ENCODE measurements around the gene KIF16B.
"Not testable (repeated sequence)": the region's sequence is repeated elsewhere in the genome, so short reads cannot be mapped to it uniquely, and the experiment has no call there.

KIF16B gene

DNA sequence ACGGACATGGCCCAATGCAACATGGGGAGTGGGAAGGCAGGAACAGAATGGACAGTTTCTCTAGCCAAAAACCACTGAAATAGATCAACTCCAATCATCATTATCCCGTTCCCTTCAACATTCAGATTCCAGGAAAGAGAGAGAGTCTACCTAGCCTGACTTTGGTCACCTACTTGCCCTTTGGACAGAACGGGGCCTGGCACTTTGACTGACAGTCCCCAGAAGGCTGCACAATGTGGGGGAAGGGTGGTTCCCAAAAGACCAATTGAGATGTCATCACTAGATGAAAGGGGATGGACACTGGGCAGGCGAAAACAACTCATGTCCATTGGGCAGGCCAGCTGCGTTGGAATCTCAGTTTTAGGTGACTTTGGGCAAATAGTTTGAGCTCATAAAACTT, 15.0 kb upstream of the KIF16B start:
- no peak for DNase-seq

DNA sequence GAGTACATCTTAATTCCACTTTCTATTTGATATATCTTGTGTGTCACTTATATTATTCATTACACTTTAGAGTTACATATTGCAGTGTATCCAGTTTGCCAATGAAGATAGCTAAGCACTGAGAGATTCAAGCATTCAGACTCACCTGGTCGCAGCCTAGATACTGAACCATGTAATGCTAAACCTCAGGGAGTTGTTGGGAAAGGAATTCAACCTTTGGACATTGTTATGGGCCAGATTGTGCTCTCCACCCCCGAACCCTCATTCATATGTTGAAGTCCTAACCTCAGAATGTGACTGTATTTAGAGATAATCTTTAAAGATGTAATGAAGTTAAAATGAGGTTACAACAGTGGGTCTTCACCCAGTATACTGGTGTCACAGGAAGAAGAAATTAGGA, 13.8 kb upstream of the KIF16B start:
- DNase-seq, result no peak

DNA sequence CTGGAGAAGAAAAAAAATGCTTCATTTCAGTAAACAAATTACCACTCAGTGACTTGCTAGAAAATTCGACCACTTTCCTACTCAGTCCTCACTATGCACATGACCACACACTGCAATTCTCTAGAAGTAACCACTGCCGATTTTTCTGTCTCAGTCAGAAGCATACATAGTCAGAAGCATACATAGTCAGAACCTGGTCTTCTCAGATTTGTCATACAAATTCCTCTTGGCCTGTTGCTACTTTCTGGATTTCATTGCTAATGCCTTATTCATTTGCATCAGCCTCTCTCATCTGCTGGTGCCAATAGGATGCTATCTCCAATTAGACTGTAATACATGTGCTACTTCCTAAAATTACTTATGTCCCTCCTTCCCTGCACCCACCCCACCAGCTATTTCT, 10.2 kb upstream of the KIF16B start:
- no peak for DNase-seq

DNA sequence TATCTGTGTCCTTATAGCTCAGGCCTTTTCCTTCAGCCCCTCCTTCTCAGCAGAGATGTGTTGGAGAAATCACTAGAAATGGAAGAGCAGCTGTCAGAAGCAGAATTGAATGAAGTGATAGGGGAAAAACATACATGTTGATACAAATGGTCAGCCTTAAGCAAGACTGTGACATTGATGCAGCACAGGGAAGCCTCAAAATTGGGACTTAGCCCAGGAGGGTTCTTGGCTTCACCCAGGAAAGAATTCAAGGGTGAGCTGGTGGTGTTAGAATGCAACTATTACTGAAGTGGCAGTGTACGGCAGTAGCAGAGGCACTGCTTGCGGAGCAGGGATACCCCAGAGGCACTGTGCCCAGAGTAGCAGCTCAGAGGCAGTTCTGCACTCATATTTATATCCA, 8.0 kb upstream of the KIF16B start:
- no peak for DNase-seq

DNA sequence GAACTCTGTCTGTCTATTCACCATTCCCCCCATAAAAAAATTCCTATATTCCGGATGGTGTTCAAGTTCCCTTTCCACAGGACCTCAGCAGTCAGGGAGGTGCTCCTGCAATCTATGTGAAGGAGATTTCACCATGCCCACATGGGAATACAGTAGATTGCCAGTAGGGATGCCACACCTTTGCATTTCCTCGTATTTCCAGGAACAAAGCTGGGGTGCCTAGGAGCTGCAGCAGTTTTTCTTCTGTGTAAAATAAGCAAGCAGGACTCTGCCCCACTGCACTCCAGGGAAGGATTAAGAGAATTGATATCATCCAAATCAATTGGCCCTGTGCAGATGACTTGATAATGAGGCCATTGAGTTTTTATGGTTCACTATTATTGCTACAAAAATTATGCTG, 7.4 kb upstream of the KIF16B start:
- no peak for DNase-seq

DNA sequence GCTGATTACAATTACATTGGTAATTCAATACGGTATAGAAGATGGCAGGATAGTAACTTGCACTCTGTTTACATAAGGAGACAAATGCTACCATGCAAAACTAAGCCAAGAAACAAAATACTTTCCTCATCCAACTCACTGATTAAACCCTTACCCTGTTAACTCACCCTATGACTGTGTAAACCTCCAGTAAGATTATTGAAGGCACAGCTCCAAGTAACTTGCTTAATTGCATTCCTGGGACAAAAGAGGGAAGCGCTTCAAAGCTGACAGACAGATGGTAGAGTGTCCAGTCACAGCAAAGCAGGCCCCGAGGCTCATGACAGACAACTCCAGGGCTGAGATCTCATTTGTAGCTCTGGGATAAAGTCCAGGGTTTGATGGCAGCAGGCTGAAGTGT, 6.9 kb upstream of the KIF16B start:
- peak; percentile 74 to 97 for DNase-seq

- DNase-seq, result no peak
These were observed 3.0 kb upstream of the KIF16B start for GRCh38 chr20:16576219-16576618.

DNA sequence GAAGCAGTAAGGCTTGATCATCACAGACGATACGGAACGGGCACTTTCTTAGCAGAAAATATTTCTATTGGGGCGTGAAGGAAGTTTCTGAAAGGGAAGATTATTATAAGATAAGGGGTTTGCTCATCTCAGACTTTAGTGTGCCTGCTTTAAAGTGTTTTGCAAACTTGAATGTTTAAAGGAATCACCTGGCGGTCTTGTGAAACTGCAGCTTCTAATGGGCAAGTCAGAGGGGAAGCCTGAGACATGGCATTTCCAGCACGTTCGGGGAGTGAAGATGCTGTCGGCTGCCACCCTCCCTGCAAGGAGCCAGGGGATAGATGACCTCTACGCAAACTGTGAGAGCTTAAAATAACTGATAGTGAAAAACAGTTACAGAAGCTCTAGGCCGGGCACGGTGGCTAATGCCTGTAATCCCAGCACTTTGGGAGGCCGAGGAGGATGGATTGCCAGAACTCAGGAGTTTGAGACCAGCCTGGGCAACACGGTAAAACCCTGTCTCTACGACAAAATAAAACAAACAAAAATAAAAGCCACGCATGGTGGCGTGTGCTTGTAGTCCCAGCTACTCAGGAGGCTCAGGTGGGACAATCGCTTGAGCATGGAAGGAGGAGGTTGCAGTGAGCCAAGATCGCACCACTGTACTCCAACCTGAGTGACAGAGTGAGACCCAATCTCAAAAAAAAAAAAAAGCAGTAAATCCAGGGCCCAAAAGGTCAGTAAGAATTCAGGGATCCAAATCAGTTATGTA, 2.3 kb upstream of the KIF16B start:
- no peak for DNase-seq

- peak in 1 of 2 experiments; percentile 59 for DNase-seq
These were observed 1.6 kb upstream of the KIF16B start for GRCh38 chr20:16574656-16575355.

DNA sequence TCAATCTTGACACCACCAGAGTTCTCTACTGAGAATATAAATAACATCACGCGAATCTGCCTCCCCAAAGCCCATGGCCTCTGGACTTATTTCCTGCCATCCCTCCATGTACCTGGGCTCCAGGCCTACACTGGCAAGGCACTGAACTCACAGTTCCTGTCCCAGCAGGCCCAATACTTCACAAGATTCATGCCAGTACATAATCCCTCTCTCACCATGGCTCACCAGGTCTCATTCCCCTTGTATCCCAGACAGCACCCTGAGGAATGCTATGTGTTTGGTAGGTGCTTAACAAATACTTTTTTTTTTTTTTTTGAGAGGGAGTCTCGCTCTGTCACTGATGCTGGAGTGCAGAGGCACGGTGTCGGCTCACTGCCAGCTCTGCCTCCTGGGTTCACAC, 1.9 kb downstream of the KIF16B start:
- DNase-seq, result no peak

- DNase-seq, result no peak
These were observed 3.7 kb downstream of the KIF16B start for GRCh38 chr20:16569246-16570153.

GRCh38 chr20:16566080-16566479, 7.2 kb downstream of the KIF16B start:
- DNase-seq, result no peak

DNA sequence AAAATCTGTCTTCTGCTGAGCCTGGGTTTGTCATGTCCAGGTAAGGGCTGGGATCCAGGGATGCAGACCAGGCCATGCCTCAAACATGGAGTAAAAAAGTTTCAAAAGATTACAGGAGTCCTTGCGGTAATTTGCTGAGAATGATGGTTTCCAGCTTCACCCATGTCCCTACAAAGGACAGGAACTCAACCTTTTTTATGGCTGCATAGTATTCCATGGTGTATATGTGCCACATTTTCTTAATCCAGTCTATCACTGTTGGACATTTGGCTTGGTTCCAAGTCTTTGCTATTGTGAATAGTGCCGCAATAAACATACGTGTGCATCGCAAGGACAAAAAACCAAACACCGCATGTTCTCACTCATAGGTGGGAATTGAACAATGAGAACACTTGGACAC, 9.2 kb downstream of the KIF16B start:
- not testable (repeated sequence) for DNase-seq

GRCh38 chr20:16563066-16563806, 10.0 kb downstream of the KIF16B start:
- no peak for DNase-seq

GRCh38 chr20:16562259-16562658, 11.0 kb downstream of the KIF16B start:
- no peak for DNase-seq

DNA sequence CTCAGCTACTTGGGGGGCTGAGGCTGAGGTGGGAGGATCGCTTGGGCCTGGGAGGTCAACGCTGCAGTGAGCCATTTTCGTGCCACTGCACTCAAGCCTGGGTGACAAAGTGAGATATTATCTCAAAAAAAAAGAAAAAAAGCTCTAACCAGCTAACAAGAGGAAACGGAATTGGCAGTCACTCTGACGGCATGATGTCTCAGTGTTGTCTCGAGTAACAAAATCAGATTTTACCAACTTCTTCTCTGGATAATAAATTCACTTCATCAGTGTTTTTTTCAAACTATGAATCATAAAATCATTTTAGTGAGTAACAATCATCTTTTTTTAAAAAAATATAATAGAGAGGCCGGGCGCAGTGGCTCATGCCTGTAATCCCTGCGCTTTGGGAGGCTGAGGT, 12.6 kb downstream of the KIF16B start:
- DNase-seq, result no peak

DNA sequence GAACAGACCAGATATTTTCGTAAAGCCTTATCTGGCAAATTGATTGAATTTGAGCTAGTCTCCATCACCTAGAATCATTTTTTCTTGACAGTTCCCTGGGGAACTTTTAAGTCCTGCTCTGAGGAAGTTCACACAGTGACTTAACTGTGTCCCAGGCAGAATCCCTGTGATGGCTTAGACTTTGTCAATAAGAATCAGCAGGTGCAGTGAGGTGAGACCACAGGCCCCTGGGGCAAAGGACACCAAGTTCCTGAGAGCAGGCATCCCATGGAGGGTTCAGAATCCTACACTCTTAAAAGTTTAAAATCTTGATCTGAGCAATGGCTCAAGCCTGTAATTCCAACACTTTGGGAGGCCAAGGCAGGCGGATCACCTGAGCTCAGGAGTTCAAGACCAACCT, 13.0 kb downstream of the KIF16B start:
- DNase-seq, result no peak

DNA sequence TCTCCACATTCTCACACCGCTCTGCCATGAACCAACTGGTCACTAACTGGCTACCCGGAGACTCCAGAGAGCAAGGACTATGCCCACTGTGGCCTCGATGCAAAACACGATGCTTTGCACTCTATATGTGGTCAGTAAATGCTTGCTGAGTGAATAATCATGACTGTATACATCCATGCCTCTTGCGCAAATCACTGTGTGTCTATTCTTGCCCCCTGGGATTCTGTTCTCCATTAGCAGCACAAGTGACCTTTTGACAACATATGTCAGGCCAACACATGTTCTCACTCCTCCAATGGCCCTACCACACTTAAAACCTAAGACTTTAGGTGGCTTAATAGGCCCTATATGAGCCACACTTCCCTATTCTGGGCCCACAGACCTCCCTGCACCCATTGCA, 16.9 kb downstream of the KIF16B start:
- DNase-seq, result no peak

DNA sequence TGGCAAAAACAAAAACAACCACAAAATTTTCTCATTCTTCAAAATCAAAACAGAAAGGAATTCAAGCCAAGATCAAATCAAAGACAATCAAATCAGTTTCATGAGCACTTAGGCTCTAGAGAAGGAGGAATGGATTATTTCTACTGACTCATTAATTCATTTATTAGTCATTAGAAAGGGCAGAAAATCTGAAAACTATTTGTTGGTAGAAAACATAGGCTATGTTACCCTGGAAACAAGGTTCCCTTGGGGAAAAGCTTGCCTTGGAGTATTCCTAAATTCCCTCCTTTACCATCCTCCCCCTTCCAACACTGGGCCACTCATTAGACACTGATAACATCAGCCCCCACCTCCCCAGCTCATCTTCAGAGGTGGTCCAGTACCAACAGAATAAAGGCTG, 17.5 kb downstream of the KIF16B start:
- no peak for DNase-seq

DNA sequence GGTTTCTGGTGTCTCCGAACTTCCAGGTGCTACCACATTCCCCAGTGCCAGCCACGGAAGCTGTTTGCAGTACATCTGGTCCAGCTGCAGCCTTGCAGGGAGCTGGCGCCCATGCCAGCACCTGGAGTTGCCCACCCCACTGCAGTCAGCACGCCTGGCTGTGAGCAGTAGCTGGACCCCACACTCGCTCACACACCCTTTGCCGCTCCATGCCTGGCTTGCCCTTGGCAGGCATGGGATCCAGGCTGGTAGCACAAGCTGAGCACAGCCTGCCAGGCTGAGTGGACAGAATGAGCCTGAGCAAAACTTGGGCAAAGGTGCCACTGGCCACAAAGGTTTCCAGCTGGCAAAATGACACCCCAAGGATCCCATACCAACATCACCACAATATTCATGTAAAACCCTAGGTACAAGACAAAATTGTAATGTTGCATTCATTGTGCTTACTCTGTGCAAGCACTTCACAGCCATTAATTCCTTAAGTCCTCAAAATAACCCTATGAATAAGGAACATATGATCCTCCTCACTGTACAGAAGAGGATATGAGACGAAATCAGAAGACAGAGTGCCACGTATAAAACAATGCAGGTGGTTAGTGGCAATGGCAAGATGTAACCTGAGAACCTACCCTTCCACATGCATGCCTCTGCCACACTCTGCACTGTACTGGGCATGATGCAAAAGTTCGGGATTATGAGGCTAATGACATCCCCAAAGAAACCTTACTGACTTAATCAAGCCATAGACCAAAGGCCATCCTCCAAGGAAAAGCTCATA, 18.3 kb downstream of the KIF16B start:
- no peak for DNase-seq

- DNase-seq, result no peak
These were observed 19.6 kb downstream of the KIF16B start for GRCh38 chr20:16553684-16554083.

- no peak for DNase-seq
These were observed 20.1 kb downstream of the KIF16B start for GRCh38 chr20:16553101-16553500.

All from NCI-H446 (cell line).